Stimulated activated CD4-positive, alpha-beta T cell treated with anti-CD3 and anti-CD28 coated beads, Interleukin-2, amount 100 ng/mL, for 24 hours (primary cell): Measurements from ENCODE around the gene CLEC2D.
"Not testable (repeated sequence)": the region's sequence is repeated elsewhere in the genome, so short reads cannot be mapped to it uniquely, and the experiment has no call there.

Experiments
- DNase-seq, 2 donors: peaks; one replicate each; pipeline ENCODE4 v3.0.0-alpha.2; 2020

Gene CLEC2D

GRCh38 chr12:9661720-9662119 is 7.8 kb upstream of the CLEC2D start:
- DNase-seq: no peak

GRCh38 chr12:9662488-9662887 is 7.0 kb upstream of the CLEC2D start:
- DNase-seq: no peak

GRCh38 chr12:9667403-9668160 is 1.9 kb upstream of the CLEC2D start:
- DNase-seq: no peak

GRCh38 chr12:9668161-9669018 is 1.1 kb upstream of the CLEC2D start:
- DNase-seq: no peak

GRCh38 chr12:9669019-9669326 is 540 bp upstream of the CLEC2D start:
- no peak for DNase-seq

- DNase-seq: not testable (repeated sequence)
Measured at GRCh38 chr12:9672340-9672739, 2.8 kb downstream of the CLEC2D start.

GRCh38 chr12:9673404-9674225 is 4.1 kb downstream of the CLEC2D start:
- peak; percentile 71 to 77 for DNase-seq

- no peak for DNase-seq
Measured at GRCh38 chr12:9674226-9674590, 4.7 kb downstream of the CLEC2D start.

- not testable (repeated sequence) for DNase-seq
Measured at GRCh38 chr12:9682508-9682907, 13.0 kb downstream of the CLEC2D start.

- not testable (repeated sequence) for DNase-seq
Measured at GRCh38 chr12:9682949-9683348, 13.4 kb downstream of the CLEC2D start.

- not testable (repeated sequence) for DNase-seq
Measured at GRCh38 chr12:9685366-9685765, 15.9 kb downstream of the CLEC2D start.

- no peak for DNase-seq
Measured at GRCh38 chr12:9685915-9686314, 16.4 kb downstream of the CLEC2D start.

GRCh38 chr12:9687228-9687627 is 17.7 kb downstream of the CLEC2D start:
- DNase-seq: no peak

- no peak for DNase-seq
Measured at GRCh38 chr12:9692909-9693308, 23.4 kb downstream of the CLEC2D start.

- no peak for DNase-seq
Measured at GRCh38 chr12:9694241-9694640, 24.7 kb downstream of the CLEC2D start.

GRCh38 chr12:9695150-9695549 is 25.6 kb downstream of the CLEC2D start:
- not testable (repeated sequence) for DNase-seq

GRCh38 chr12:9695661-9696060 is 26.1 kb downstream of the CLEC2D start:
- not testable (repeated sequence) for DNase-seq

GRCh38 chr12:9697619-9698018 is 28.1 kb downstream of the CLEC2D start:
- no peak for DNase-seq

- DNase-seq: no peak
Measured at GRCh38 chr12:9698681-9699080, 29.2 kb downstream of the CLEC2D start.

- DNase-seq: no peak
Measured at GRCh38 chr12:9699269-9699897, 29.9 kb downstream of the CLEC2D start.

GRCh38 chr12:9699898-9700605 is 30.5 kb downstream of the CLEC2D start:
- DNase-seq: no peak

GRCh38 chr12:9700606-9700956 is 31.1 kb downstream of the CLEC2D start:
- DNase-seq: no peak
